ENCODE measurements around the gene ELAPOR1.

DNA sequence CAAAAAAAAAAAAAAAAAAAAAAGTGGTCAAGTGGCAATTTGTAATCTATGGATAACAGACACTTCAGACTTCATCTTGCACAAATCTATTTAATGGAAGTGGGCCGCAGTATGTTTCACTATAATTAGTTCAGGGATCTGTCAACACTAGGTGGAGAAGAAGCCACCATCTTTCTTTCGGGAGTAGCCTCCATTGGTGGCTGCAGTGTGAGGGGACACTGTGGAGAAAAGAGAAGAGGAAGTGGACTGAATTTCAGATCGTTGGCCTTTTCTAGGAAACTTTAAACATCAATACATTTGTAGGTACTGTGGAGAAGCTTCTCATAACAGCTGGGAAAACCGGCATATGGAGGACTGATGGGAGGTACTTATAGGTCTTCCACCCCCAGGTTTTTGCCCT is 8.0 kb upstream of the ELAPOR1 start:
- TF ChIP-seq, protein P1, sequence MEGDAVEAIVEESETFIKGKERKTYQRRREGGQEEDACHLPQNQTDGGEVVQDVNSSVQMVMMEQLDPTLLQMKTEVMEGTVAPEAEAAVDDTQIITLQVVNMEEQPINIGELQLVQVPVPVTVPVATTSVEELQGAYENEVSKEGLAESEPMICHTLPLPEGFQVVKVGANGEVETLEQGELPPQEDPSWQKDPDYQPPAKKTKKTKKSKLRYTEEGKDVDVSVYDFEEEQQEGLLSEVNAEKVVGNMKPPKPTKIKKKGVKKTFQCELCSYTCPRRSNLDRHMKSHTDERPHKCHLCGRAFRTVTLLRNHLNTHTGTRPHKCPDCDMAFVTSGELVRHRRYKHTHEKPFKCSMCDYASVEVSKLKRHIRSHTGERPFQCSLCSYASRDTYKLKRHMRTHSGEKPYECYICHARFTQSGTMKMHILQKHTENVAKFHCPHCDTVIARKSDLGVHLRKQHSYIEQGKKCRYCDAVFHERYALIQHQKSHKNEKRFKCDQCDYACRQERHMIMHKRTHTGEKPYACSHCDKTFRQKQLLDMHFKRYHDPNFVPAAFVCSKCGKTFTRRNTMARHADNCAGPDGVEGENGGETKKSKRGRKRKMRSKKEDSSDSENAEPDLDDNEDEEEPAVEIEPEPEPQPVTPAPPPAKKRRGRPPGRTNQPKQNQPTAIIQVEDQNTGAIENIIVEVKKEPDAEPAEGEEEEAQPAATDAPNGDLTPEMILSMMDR (IDR thresholded peaks at IDR 0.05): no peak
- TF ChIP-seq POLR2AphosphoS5 (IDR thresholded peaks at IDR 0.05): no peak
- TF ChIP-seq POLR2A (IDR thresholded peaks at IDR 0.05): no peak
- TF ChIP-seq EP300 (IDR thresholded peaks at IDR 0.05): no peak

Measured in stomach (tissue), 4 donors.